Thoracic aorta (tissue), 2 donors: Measurements from ENCODE around the gene TTLL5. TPM values are rescaled to one million over a fixed set of nuclear protein-coding genes. Genes with fewer than 3 reads are reported as not detected.
"Not testable (repeated sequence)": the region's sequence is repeated elsewhere in the genome, so short reads cannot be mapped to it uniquely, and the experiment has no call there.

Experiments
- ATAC-seq: fragments of 150-250 bp; one replicate; pipeline ENCODE4 v1.8.0; 2017; ENCODE audit warnings: low read depth; ENCODE audit not compliant: insufficient number of reproducible peaks, low FRiP score
- DNase-seq: peaks from one replicate; pipeline ENCODE4 v3.0.0-alpha.2; 2020; ENCODE audit warnings: low spot score
- H3K27ac ChIP-seq, 2 donors: fragments of 200-600 bp; sonication (generic); 1 replicate in 1 of 2; 2 replicates in 1 of 2; pipeline ENCODE4 v1.5.1; 2016; ENCODE audit warnings: mild to moderate bottlenecking in 2 of 2, moderate library complexity in 2 of 2
- H3K27me3 ChIP-seq: fragments of 200-600 bp; sonication (generic); replicated peaks from 2 replicates; pipeline ENCODE4 v1.6.0; 2016; ENCODE audit warnings: mild to moderate bottlenecking; ENCODE audit not compliant: insufficient read depth
- H3K36me3 ChIP-seq: fragments of 200-600 bp; sonication (generic); one replicate; pipeline ENCODE4 v1.5.1; 2016
- H3K4me1 ChIP-seq, 2 donors: fragments of 200-600 bp; sonication (generic); 1 replicate in 1 of 2; 2 replicates in 1 of 2; pipeline versions ENCODE4 v1.5.1 to v1.6.0; 2016; ENCODE audit warnings: low read depth in 2 of 2, mild to moderate bottlenecking in 1 of 2; ENCODE audit not compliant: control insufficient read depth in 1 of 2
- H3K4me3 ChIP-seq: fragments of 200-600 bp; sonication (generic); 2 replicates; pipeline ENCODE4 v1.5.1; 2016; ENCODE audit warnings: mild to moderate bottlenecking
- H3K9me3 ChIP-seq: fragments of 200-600 bp; sonication (generic); 2 replicates; pipeline ENCODE4 v1.5.1; 2016
- CTCF ChIP-seq: fragments of 200-600 bp; sonication (generic); IDR thresholded peaks from one replicate; pipeline ENCODE4 v1.5.1; 2019; ENCODE audit warnings: antibody characterized with exemption
- total RNA-seq, 2 donors: library from RNA; depleted of rRNA; stranded (reverse); fragments of >200 nt; gene quantifications; one replicate each; pipeline versions ENCODE4 v1.1.0 to v1.2.3, GENCODE V29; 2016

The TTLL5 gene
- total RNA-seq, 2 donors from 2014 or later, result 34.7 to 47.9 TPM

- no peak for TF ChIP-seq CTCF
- Histone ChIP-seq H3K27ac (no peak overlapping the region), H3K4me1 (no peaks in the 10 kb centered on the region), H3K27me3 (no peaks in the 10 kb centered on the region), H3K9me3 (no peaks in the 10 kb centered on the region), H3K36me3 (no peaks in the 10 kb centered on the region), H3K4me3 (no peak overlapping the region)
- ATAC-seq (no peak), DNase-seq (no peak)
These were observed 254.0 kb downstream of the TTLL5 start for GRCh38 chr14:75915045-75915444.

DNA sequence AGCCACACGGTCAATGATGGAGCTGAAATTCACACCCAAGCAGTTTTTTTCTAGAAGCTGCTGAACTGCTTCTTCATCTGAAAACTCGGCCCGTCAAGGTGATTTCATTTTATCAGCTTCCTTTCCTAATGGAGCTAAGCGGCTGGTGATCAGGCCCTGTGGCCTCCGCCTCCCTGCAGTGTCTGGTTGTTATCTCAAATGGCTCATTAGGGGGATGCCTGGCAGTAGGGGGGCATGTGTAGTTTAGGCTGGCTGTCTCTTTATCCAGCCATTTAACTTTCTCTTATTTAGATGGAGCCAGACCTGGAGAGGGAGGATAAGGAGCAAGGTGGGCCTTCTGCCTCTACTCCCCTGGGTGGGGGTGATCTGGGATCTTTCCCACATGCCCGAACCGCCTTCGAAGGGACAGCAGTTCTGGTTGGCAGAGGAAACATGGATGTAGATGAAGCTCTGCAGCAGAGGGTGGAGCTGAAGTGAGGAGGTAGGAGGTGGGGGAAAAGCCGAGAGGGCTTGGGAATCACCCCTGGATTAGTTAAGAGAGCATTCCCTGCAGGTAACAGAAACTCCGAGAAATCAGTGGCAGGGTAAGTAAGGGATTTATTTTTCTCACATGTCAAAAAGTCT lies 256.4 kb downstream of the TTLL5 start:
- no peak for ATAC-seq

GRCh38 chr14:75917946-75918335 lies 256.9 kb downstream of the TTLL5 start:
- ATAC-seq, result no peak
- H3K9me3 ChIP-seq, result no peaks in the 10 kb centered on the region
- H3K27ac ChIP-seq, result no peak overlapping the region
- no peak for TF ChIP-seq CTCF
- H3K36me3 ChIP-seq, result no peaks in the 10 kb centered on the region
- no peak for DNase-seq
- no peaks in the 10 kb centered on the region for H3K4me1 ChIP-seq
- no peak overlapping the region for H3K4me3 ChIP-seq
- no peaks in the 10 kb centered on the region for H3K27me3 ChIP-seq

More for the DNA sequence above, 256.4 kb downstream of the TTLL5 start:
- Histone ChIP-seq H3K4me1 (no peaks in the 10 kb centered on the region), H3K36me3 (no peaks in the 10 kb centered on the region), H3K9me3 (no peaks in the 10 kb centered on the region), H3K27ac (no peak overlapping the region), H3K4me3 (no peak overlapping the region), H3K27me3 (no peaks in the 10 kb centered on the region)
- no peak for TF ChIP-seq CTCF
- DNase-seq, result no peak

GRCh38 chr14:75920421-75920820 lies 259.4 kb downstream of the TTLL5 start:
- H3K36me3 ChIP-seq, ATAC-seq, H3K4me3 ChIP-seq, H3K27me3 ChIP-seq, H3K27ac ChIP-seq, DNase-seq, H3K4me1 ChIP-seq, H3K9me3 ChIP-seq: not testable (repeated sequence)

GRCh38 chr14:75925141-75925840 lies 264.2 kb downstream of the TTLL5 start:
- ATAC-seq, DNase-seq, H3K9me3 ChIP-seq, H3K27ac ChIP-seq, H3K27me3 ChIP-seq, H3K4me1 ChIP-seq, H3K36me3 ChIP-seq, H3K4me3 ChIP-seq: not testable (repeated sequence)

DNA sequence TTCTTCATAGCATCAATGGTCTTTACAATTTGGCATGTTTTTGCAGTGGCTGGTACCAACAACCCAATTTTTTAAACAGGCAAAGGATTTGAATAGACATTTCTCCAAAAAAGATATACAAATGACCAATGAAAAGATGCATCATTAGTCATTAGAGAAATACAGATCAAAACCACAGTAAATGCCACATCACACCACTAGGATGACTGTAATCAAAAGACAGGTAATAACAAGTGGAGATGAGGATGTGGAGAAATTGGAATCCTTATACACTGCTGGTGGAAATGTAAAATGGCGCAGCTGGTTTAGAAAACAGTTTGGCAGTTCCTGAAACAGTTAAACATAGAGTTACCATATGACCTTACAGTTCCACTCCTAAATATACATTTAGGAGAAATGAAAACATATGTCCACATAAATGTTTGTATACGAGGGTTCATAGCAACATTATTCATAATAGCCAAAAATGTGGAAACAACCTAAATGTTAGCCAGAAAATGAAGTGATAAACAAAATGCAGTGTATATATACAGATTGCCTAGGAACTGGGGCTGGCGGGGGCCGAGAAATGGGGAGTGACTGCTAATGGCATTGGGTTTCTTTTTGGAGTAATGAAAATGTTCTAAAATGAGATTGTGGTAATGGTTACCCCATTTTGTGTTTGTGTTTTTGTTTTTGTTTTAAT lies 265.5 kb downstream of the TTLL5 start:
- Histone ChIP-seq H3K27me3 (no peaks in the 10 kb centered on the region), H3K4me3 (no peak overlapping the region), H3K36me3 (no peaks in the 10 kb centered on the region), H3K27ac (no peak overlapping the region), H3K9me3 (no peaks in the 10 kb centered on the region), H3K4me1 (no peaks in the 10 kb centered on the region)
- TF ChIP-seq CTCF, result no peak
- DNase-seq (no peak), ATAC-seq (no peak)
